ENCODE measurements around the gene HEXA.

The HEXA gene

GRCh38 chr15:72404841-72405240 is 29.0 kb upstream of the HEXA start:
- no peak for TF ChIP-seq CTCF (IDR thresholded peaks at IDR 0.05)

- TF ChIP-seq CTCF (IDR thresholded peaks at IDR 0.05) = no peak
Observed at GRCh38 chr15:72404356-72404755, 28.5 kb upstream of the HEXA start.

GRCh38 chr15:72402726-72403125 is 26.9 kb upstream of the HEXA start:
- no peak for TF ChIP-seq CTCF (IDR thresholded peaks at IDR 0.05)

GRCh38 chr15:72398648-72399047 is 22.8 kb upstream of the HEXA start:
- no peak for TF ChIP-seq CTCF (IDR thresholded peaks at IDR 0.05)

- TF ChIP-seq CTCF (IDR thresholded peaks at IDR 0.05) = no peak
Observed at GRCh38 chr15:72397796-72398588, 22.2 kb upstream of the HEXA start, which contains the start of gene TMEM202. Gene TMEM202 (plus strand): TSS chr15:72398305. CDS start chr15:72398327, 22 bp downstream.

- TF ChIP-seq CTCF (IDR thresholded peaks at IDR 0.05) = no peak
Observed at GRCh38 chr15:72389231-72389630, 13.4 kb upstream of the HEXA start.

- no peak for TF ChIP-seq CTCF (IDR thresholded peaks at IDR 0.05)
Observed at GRCh38 chr15:72387741-72388140, 11.9 kb upstream of the HEXA start.
